Heart right ventricle (tissue), 16 donors: ENCODE results near the gene ATP5PD. TPM values are rescaled to one million over a fixed set of nuclear protein-coding genes. Genes with fewer than 3 reads are reported as not detected.

Source experiments
- ATAC-seq, 8 donors: fragments of 200-7000 bp; cut with Tn5 transposase; one replicate each; pipeline ENCODE4 v1.9.1; 2020; ENCODE audit warnings: mild to moderate bottlenecking in 8 of 8, moderate library complexity in 8 of 8, moderate number of reproducible peaks in 1 of 8
- DNase-seq, 2 donors: peaks; one replicate each; pipeline ENCODE4 v3.0.0-alpha.2; 2020
- H3K27ac ChIP-seq, 10 donors: fragments of 200-600 bp; sonication (generic) in 2 of 10; one replicate each; pipeline versions ENCODE4 v1.5.0 to v1.8.0; 2020 to 2022; ENCODE audit warnings: mild to moderate bottlenecking in 3 of 10
- H3K27me3 ChIP-seq, 7 donors: fragments of 200-600 bp; one replicate each; pipeline ENCODE4 v1.8.0; 2021 to 2022; ENCODE audit warnings: mild to moderate bottlenecking in 2 of 7
- H3K36me3 ChIP-seq, 9 donors: fragments of 200-600 bp; sonication (generic) in 1 of 9; one replicate each; pipeline versions ENCODE4 v1.5.0 to v1.8.0; 2020 to 2022; ENCODE audit warnings: mild to moderate bottlenecking in 2 of 9
- H3K4me1 ChIP-seq, 9 donors: fragments of 200-600 bp; sonication (generic) in 1 of 9; one replicate each; pipeline versions ENCODE4 v1.5.0 to v1.8.0; 2020 to 2022; ENCODE audit warnings: mild to moderate bottlenecking in 4 of 9
- H3K4me3 ChIP-seq, 10 donors: fragments of 200-600 bp; sonication (generic) in 2 of 10; one replicate each; pipeline versions ENCODE4 v1.5.0 to v1.8.0; 2020 to 2022; ENCODE audit warnings: mild to moderate bottlenecking in 7 of 10, moderate library complexity in 2 of 10
- H3K9me3 ChIP-seq, 11 donors: fragments of 200-600 bp in 10 of 11; sonication (generic) in 2 of 11; one replicate each; pipeline versions ENCODE4 v1.5.0 to v1.8.0; 2013 to 2022; ENCODE audit warnings: mild to moderate bottlenecking in 2 of 11, control low read depth in 1 of 11, moderate library complexity in 1 of 11
- CTCF ChIP-seq, 9 donors: fragments of 200-600 bp; sonication (generic) in 2 of 9; IDR thresholded peaks; one replicate each; pipeline versions ENCODE4 v1.5.0 to v1.8.0; 2021 to 2022; ENCODE audit warnings: antibody characterized with exemption in 9 of 9, mild to moderate bottlenecking in 5 of 9, moderate library complexity in 1 of 9
- WGBS, 2 donors: extraction: QIAGEN DNeasy Blood & Tissue Kit; methylation state at CpG; one replicate each; pipeline ENCODE4 v1.1.7; 2013; ENCODE audit warnings: inconsistent platforms in 1 of 2; 5-methylcytosine and 5-hydroxymethylcytosine counted together
- intact Hi-C, 10 donors: fragments of 100-400 bp; cut with DNase I; formaldehyde crosslinking; loops; one replicate each; pipeline versions ENCODE4 v1.11.1 to v1.14.2; 2022
- polyA plus RNA-seq, 2 donors: library from polyadenylated mRNA; stranded (reverse); fragments of 200-250 nt; gene quantifications; one replicate each; pipeline ENCODE4 v1.2.3, GENCODE V29; 2013
- total RNA-seq, 10 donors: library from RNA; stranded (reverse); fragmentation: NEBNext Ultra II Directional in 3 of 10; extraction: Animal tissue kit (Norgen Biotek cat#: 25700) in 3 of 10; gene quantifications; one replicate each; pipeline versions ENCODE4 v1.2.1 to v1.2.4, GENCODE V29; 2021 to 2023
- donor health status: Arrhythmogenic right ventricular cardiomyopathy.
- donor health status: ischemic (EF 13 %, LVEDD 7.1; RV severe dilation, severe dysfunction).
- donor health status: healthy with polysubstance abuse.
- donor health status: DM: no; HTN: yes; CAD: no.
- donor health status: DM: no; HTN: no; CAD: no.
- donor health status: ischemic (EF 25% LVEDD 6.9; RV normal size, moderate dysfunction).
- donor health status: ischemic (EF 25% LVEDD 5.7; RV mildly dilated, moderate dysfunction).
- donor health status: healthy.
- donor health status: DM: yes; HTN: yes; CAD: no.
- donor health status: Ischemic cardiomyopathy.
- donor health status: ischemic (EF 35%, LVEDD 5.7; RV mildly dilated, moderate dysfunction).
- donor health status: nonischemic (EF 11% LVEDD 7.7; RV severe dilation, severe dysfunction).
- donor health status: DM: yes; HTN: yes; CAD: no.
- donor health status: PGD.
- donor health status: ischemic (EF 29% LVEDD 5.4; RV normal size, mild dysfunction).
- donor health status: nonischemic (EF 23%, LVEDD 6.1; RV moderate dilation, normal function).

The ATP5PD gene
- total and polyA plus RNA-seq, 12 donors, result 678 to 2,296 (median 875) TPM

DNA sequence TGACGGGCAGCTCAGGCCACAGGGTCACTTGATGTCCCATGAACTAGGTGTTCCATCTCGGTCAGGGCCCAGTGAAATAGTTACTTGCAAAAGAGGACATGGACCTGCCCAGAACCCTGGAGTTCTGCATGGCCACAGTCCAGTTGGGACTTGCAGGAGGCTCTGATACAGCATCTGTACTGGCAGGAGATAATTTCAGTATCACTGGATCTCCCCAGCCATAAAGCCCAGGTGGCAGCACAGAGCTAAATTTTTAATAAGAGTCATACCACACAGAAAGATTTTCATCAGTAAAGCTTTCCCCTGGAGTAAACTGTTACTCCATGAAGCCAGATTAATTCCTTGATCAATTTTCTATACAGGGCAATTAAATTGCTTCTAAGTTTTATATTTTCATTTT is 23.0 kb upstream of the ATP5PD start:
- no peaks in the 10 kb centered on the region for H3K27me3 ChIP-seq
- ATAC-seq (no peak), DNase-seq (no peak)
- H3K4me1 ChIP-seq, result peaks cover 0 to 19% (median 6%) of the 10 kb centered on the region in 9 donors
- 95 to 96% methylated on average over 2 of the region's 2 CpGs for WGBS, 2 donors
- H3K27ac ChIP-seq, result no peak overlapping the region
- peaks cover 0 to 10% (median 0%) of the 10 kb centered on the region in 9 donors for H3K36me3 ChIP-seq
- TF ChIP-seq CTCF (IDR thresholded peaks at IDR 0.05), result peak in 7 of 9 donors; percentile 12 to 45 (median 30)
- no peaks in the 10 kb centered on the region for H3K9me3 ChIP-seq
- intact Hi-C loops, result loop anchor here in 4 of 10 donors (5.0 to 10.0 kb wide), 4 partner anchors 38 to 135 kb away; partner anchors contain the start of genes ARMC7 (in 1 of the 4) and NUP85 (in 1 of the 4)
- H3K4me3 ChIP-seq, result no peak overlapping the region

DNA sequence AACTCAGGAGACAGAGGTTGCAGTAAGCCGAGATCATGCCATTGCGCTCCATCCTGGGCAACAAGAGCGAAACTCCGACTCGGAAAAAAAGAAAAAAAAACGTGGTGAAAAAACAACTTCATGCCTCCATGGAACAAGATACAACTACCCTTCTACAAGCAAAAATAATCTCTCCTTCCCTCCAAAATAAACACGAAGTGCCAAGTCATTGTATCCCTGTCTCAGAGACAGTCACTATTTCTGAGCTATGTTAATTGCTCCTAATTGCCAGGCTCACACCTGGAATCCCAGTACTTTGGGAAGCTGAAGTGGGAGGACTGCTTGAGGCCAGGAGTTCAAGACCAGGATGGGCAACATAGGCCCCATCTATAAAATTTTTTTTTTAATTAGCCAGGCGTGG is 22.0 kb upstream of the ATP5PD start:
- ATAC-seq (no peak), DNase-seq (no peak)
- no peak for TF ChIP-seq CTCF (IDR thresholded peaks at IDR 0.05)
- Histone ChIP-seq H3K4me1 (peaks cover 0 to 19% (median 6%) of the 10 kb centered on the region in 9 donors), H3K36me3 (peaks cover 0 to 20% (median 9%) of the 10 kb centered on the region in 9 donors), H3K27ac (no peak overlapping the region), H3K9me3 (no peaks in the 10 kb centered on the region), H3K27me3 (no peaks in the 10 kb centered on the region), H3K4me3 (no peak overlapping the region)
- intact Hi-C loops, result loop anchor here in 3 of 10 donors (10.0 kb wide), 3 partner anchors 96 to 136 kb away; partner anchors contain the start of gene NUP85 (in 1 of the 3)
- WGBS, 2 donors, result 80 to 82% methylated on average over 8 of the region's 8 CpGs

- no peak for TF ChIP-seq CTCF (IDR thresholded peaks at IDR 0.05)
- no peaks in the 10 kb centered on the region for H3K27me3 ChIP-seq
- WGBS, 2 donors, result 67 to 82% methylated on average over 4 of the region's 4 CpGs
- H3K4me3 ChIP-seq, result no peak overlapping the region
- ATAC-seq, result no peak
- H3K4me1 ChIP-seq, result peaks cover 0 to 19% (median 6%) of the 10 kb centered on the region in 9 donors
- no peak for DNase-seq
- H3K9me3 ChIP-seq, result no peaks in the 10 kb centered on the region
- H3K36me3 ChIP-seq, result peaks cover 0 to 29% (median 18%) of the 10 kb centered on the region in 9 donors
- intact Hi-C loops, result loop anchor here in 3 of 10 donors (10.0 kb wide), 3 partner anchors 97 to 137 kb away; partner anchors contain the start of gene NUP85 (in 1 of the 3)
- H3K27ac ChIP-seq, result no peak overlapping the region
Measured at GRCh38 chr17:75067856-75068255, 21.1 kb upstream of the ATP5PD start.

DNA sequence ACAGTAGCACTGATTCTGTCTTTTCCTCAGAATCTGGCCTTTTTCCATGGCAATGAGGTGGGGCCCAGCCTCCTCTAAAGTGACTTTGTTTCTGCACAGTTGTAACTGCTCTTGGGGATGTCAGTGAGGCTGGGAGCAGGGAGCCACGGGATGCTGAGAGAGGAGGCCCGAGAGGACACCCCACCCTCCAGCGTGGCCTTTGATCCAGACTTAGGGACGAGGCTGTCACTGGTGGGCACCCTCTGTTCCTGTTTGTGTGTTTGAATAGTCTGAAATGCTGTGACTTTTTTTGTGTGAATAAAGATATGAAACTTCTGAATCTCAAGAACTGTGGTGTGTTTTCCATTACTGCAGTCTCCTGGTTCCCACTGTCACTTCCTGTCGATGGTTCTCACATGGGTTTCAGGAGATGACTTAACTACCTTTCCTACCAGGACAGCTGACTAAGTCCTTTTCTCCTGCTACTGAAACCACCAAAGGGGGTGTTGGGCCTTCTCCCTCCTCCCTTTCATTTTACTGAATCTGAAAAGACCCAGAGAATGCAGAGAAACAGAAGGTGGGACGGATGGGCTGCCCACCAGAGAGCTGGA is 18.9 kb upstream of the ATP5PD start:
- intact Hi-C loops, result loop anchor here in 3 of 10 donors (10.0 kb wide), 3 partner anchors 99 to 139 kb away; partner anchors contain the start of gene NUP85 (in 1 of the 3)
- TF ChIP-seq CTCF (IDR thresholded peaks at IDR 0.05), result no peak
- Histone ChIP-seq H3K9me3 (no peaks in the 10 kb centered on the region), H3K4me3 (no peak overlapping the region), H3K4me1 (peaks cover 0 to 6% (median 2%) of the 10 kb centered on the region in 9 donors), H3K27me3 (no peaks in the 10 kb centered on the region), H3K27ac (no peak overlapping the region), H3K36me3 (peaks cover 0 to 50% (median 27%) of the 10 kb centered on the region in 9 donors)
- no peak for DNase-seq
- no peak for ATAC-seq
- 70 to 79% methylated on average over 6 of the region's 6 CpGs for WGBS, 2 donors
